GM18870 (cell line): ENCODE measurements around the gene DCDC2B.
"Not testable (repeated sequence)": the region's sequence is repeated elsewhere in the genome, so short reads cannot be mapped to it uniquely, and the experiment has no call there.

ENCODE experiments used
- ATAC-seq: cut with Tn5 transposase; IDR thresholded peaks from one replicate; pipeline ENCODE4 v1.9.1; 2021; ENCODE audit warnings: moderate library complexity; ENCODE audit not compliant: unreplicated experiment

The DCDC2B gene

DNA sequence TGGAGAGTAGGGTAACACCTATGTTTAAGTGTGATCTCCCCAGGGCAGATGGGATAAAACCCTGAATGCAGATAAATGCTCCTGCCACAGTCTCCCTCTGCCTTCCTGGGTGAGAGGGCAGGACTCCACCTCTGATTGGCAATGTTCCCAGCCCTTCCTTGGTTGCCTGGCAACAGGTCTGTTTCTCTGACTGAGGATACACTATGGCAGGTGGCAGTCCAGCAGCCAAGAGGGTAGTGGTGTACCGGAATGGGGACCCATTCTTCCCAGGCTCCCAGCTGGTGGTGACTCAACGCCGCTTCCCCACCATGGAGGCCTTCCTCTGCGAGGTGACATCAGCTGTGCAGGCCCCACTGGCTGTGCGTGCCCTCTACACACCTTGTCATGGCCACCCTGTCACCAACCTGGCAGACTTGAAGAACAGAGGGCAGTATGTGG is at the start of gene DCDC2B:
Gene DCDC2B (plus strand): TSS at position 199 of the 438 bp plus-strand sequence. CDS start 5 bp downstream, at position 204.
- no peak for ATAC-seq

DNA sequence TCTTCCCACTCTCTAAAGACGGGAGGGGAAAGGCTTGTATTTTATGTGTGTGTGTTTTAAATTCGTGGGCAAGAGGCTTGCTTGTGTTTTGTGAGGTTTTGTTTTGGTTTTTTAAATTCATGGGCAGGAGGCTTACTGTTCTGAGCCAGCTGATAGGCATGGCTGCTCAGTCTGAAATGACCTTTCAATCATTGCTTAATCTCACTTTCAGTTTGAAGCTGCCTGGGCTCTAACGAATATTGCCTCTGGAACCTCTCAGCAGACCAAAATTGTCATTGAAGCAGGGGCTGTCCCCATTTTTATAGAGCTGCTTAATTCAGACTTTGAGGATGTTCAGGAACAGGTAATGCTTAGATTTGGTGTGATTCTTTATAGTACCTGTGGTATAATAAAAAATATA is 49.7 kb upstream of the DCDC2B start:
- no peak for ATAC-seq

DNA sequence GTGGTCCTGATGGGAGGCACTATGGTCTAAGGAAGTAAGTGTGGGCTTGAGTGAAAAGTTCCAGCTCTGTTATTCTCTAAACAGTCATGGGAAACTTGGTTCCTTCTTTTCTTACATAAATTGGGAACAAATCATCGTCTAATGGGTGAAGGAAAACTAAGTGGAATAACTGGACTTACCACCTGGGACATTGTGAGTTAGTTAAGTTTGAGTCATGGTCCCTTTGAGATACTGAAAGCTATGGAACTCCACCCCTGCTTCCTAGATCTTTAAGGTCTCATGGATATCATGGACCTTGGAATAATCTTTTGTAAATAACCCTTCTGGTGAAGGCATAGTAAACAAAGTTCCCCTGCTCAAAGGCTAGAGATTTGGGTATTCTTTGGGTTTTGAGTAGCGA is 45.5 kb upstream of the DCDC2B start:
- ATAC-seq: no peak

DNA sequence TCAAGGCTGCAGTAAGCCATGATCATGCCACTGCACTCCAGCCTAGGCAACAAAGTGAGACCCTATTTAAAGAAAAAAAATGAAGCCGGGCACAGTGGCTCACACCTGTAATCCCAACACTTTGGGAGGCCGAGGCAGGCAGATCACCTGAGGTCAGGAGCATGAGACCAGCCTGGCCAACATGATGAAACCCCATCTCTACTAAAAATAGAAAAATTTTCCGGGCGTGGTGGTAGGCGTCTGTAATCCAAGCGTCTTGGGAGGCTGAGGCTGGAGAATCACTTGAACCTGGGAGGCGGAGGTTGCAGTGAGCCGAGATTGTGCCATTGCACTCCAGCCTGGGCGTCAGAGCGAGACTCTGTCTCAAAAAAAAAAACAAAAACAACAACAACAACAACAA is 43.3 kb upstream of the DCDC2B start:
- not testable (repeated sequence) for ATAC-seq

DNA sequence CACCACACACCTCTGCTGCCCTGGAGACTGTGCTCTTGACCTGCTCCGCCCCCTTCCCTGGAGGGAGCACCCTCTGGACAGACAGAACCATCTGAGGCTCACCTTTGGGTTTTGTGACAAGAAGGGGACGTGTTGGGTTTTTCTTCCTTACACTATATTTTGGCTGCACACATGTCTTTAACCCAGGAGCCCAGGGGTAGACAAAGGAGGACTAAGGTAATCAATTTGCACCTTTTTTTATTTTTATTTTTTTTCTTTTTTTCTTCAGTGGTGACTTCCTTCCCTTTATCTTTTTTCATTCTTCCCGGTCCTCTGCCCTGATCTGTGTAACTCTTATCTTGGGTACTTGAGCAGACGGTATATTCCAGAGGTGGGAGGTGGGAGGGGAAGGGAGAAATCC is 37.9 kb upstream of the DCDC2B start:
- no peak for ATAC-seq

DNA sequence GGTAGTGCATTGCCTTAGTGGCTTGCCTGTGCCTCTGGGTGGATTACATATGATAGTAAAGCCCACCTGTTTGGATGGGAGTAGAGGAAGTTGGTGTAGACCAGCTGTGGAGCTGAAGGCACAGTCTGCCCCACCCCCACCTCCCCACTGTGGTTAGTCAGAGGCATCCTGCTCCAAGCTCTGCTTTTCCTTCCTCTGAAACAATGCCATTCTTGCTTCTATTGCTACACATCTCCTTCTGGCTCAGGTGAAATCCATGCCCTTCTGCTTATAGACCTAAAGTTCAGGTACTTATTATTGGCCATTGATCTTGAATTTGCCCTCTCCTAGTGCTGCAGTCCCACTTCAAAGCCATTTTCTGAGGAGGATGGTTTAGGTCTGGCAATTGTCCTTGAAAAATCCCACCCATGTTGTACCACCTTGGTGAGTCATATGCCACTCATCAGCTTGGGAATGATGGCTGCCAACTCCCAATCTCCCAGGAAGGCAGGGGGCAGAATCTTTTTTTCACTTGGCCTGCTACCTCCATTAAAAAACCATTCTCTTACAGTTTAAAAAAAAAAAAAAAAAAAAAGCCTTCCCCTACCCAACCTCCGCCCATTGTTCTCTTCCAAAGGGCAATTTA is 36.2 kb upstream of the DCDC2B start:
- no peak for ATAC-seq

DNA sequence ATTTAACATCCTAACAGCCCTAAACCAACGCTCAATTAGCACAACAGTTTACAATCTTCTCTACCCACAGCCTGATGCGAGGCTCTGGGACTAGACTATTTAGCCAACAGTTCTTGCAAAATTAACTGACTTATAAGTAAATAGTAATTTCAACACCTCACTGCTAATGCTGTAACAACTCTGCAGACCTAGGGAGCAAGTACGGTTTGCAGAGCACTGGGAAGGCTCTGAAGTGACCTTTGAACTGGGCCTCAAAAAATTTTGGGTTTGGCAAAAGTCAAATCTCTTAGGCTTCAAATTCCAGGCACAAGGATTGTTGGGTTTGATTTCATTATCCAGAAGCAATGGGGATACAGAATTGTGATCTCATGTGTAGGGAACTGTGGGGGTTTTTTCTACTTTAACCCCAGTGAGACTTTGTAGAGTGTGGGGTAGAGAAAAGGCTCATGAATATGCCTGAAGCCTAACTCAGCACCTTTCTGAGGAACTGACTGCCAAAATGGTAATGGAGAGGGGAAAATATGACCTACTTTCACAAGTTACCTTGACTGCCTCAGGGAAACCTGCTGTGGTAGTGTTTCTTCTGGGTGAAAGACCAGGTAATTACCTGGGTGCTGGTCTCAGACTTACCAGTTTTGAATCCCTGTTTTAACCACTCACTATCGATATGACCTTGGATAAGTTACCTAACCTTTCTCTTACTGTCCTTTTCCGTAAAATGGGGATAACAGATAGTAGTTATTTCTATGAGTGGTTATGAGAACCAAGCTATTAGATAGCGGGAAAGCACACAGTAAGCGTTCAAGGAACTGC is 30.3 kb upstream of the DCDC2B start:
- no peak for ATAC-seq

DNA sequence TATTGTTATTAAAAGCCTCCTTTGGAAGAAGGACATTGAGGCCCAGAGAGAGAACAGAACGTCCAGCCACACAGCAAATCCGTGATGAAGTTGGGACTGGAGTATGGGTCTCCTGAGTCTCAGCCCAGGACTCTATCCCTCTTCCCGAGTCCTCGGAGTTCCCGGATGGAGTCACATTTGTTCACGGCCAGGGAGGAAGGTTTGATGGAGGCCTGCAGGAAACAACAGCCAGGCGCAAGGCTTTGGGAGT is 29.8 kb upstream of the DCDC2B start:
- no peak for ATAC-seq

DNA sequence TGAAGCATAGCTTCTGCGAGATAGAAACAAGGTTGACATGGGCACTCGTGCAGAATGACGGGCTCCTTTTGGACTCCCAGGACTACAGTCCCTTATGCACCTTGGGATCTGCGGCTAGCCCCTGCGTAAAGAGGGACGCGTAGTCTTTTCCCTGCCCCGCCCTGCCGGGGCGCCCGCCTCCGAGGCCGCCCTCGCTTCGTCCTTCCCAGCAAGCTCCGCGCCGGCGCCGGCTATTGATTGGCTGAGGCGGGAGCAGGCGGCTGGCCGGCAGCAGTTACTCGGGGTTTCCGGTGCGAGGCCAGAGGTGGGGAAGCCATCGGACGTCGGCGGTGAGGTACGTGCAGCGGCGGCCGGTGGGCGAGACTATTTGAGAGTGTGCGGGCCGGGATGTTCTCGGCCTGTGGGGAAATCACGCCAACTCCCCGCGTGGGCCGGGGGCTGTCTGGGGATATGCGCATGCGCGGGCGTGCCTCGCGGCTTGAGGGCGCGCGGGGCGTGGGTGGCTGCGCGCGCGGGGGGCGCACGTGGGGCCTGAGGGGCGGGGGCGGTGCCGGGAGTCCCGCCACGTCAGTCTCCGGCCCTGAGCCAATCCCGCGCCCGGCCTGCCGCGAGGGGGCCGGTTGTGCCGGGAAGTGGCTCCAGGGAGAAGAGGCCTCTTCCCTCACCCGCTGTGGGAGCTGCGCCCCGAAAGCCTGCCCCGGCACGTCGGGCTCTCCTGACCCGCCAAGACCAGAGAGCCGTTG is 29.3 kb upstream of the DCDC2B start, which contains the start of gene TXLNA:
Gene TXLNA (plus strand): TSS at position 233 of the 743 bp plus-strand sequence. CDS start 671 bp downstream, outside the sequence.
- ATAC-seq: peak; percentile 61

DNA sequence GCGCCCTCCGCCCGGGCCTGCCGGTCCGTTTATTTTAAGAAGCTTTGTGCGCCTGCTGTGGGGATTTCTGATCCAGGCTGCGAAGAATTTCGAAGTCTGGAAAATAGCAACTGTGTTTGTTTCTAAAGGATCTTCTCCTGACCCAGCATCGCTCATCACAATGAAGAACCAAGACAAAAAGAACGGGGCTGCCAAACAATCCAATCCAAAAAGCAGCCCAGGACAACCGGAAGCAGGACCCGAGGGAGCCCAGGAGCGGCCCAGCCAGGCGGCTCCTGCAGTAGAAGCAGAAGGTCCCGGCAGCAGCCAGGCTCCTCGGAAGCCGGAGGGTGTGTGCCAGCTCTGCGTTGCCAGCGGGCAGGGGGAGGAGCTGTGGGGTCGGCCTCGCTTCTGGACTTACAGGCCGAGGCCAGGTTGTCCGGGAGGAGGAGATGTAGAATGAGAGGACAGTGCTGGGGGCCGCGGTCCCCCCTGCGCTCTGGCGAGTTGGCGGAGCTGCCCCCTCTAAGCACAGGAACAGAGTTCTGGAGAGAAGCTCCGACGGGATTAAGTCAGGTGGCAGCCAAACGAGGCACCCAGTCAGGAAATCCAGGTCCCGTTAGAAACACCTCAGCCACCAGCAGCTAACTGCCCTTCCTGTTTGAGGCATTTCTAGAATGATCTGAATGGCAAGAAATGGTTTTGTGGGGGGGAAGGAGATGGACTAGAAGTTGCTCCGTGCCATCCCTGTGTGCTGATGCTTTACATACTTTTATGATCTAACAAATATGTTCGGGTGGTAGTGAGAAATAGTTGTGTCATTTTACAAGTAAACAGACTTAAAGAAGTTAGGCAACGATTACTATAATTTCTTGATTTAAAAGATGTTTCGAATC is 28.5 kb upstream of the DCDC2B start:
- ATAC-seq: no peak

DNA sequence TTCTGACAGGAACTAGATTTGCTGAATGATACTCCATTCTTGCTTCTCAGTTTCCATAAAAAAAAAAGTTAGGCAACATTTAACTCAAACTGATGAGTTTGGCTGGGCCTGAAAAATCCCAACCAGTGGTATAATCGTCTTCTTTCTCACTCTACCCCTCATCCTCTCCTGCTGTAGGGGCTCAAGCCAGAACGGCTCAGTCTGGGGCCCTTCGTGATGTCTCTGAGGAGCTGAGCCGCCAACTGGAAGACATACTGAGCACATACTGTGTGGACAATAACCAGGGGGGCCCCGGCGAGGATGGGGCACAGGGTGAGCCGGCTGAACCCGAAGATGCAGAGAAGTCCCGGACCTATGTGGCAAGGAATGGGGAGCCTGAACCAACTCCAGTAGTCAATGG is 27.8 kb upstream of the DCDC2B start:
- no peak for ATAC-seq

DNA sequence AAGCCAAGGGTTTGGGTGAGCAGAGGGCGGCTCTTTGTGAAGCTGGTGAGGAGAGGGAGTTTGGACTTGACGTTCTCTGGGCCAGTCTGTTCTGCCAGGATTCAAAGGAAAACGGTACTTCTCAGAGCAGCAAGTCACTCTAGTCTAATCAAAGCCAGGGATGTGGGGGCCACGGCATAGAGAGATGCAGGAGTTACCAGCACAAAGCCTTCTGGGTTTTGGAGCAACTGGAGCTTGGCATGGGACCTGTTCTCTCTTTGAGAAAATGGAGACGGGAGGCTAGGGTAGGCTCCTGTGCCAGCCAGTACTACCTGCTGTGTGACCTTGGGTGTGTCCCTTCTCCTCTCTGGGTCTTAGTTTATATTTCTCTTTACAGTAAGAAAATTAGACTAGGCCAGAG is 27.3 kb upstream of the DCDC2B start:
- ATAC-seq: no peak

DNA sequence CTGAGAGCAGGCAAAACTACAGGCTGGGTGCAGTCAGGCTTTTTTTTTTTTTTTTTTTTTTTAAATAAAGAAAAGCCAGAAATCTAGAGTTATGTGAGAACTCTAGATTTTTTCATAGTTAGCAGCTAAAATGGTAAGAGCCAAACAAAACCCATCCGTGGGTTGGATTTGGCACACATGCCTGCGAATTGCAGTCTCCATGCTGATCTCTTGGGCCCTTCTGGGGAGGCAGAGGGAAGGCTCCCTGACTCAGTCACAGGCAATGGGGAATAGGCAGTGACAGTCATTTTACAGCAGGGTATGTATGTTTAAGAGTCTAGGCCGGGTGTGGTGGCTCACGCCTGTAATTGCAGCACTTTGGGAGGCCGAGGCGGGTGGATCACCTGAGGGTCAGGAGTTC is 26.8 kb upstream of the DCDC2B start:
- no peak for ATAC-seq

DNA sequence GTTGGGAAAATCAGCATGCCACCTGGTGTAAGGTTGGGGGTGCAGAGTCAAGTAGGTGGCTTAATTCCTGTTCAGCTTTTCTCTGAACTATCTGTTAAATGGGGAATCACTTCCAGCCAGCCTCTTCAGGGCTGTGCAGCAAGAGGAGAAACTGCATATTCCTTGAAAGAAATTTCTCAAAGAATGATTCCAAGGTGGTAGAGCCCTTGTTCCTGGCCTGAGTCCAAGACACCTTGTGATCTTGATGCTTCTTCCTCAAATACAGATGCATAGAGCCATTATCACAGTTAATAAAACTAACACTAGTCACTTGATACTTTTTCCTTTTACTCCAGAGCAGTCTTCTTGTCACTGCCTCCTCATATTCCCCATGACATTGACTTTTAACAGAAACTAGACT is 24.2 kb upstream of the DCDC2B start:
- ATAC-seq: no peak

DNA sequence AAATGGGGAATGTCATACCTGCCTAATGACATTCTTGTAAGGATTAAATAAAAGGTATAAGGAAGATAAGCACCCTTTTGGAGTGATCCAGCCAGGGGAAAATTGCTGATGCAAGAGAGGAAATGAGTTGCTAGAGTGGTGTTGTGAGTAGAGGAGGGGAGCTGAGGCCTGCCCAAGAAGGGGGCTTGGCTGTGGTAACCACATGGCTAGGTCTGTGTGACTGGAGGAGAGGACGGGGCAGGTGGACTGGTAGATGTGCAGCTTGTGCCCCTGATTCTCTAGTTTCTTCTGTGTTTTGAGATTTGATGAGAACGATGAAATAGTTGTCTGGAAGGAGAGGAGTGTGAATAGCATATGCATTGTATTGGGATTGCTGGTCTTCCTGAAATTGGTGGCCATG is 22.8 kb upstream of the DCDC2B start:
- no peak for ATAC-seq

DNA sequence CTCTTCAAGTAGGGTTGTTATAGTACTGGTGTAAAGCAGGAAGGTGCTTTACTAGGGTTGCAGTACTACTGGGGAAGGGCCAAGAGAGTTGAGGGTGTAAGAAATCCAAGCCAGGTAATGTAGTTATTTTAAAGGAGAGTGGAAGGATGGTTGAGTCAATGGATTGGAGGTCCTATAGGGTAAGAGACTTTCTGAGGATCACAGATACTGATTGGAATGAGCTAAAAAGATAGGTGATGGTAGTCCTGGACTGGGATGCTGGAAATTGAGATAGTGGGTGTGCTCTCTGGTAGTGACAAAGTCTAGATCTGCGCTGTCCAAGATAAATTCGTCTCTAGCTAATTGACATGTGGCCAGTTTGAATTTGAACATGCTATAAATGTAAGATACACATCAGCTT is 22.4 kb upstream of the DCDC2B start:
- ATAC-seq: no peak

DNA sequence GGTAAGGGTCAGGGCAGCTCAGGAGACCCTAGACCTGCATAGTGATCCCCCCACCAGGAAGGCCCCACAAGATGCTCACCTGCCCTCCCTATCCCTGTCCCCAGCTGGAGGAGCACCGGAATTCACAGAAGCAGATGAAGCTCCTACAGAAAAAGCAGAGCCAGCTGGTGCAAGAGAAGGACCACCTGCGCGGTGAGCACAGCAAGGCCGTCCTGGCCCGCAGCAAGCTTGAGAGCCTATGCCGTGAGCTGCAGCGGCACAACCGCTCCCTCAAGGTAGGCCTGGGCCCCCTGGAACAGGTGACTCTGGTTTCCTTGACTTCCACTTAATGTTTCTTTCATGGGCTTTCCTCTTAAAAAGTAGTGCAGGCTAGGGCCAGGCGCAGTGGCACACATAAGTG is 21.0 kb upstream of the DCDC2B start:
- ATAC-seq: no peak

DNA sequence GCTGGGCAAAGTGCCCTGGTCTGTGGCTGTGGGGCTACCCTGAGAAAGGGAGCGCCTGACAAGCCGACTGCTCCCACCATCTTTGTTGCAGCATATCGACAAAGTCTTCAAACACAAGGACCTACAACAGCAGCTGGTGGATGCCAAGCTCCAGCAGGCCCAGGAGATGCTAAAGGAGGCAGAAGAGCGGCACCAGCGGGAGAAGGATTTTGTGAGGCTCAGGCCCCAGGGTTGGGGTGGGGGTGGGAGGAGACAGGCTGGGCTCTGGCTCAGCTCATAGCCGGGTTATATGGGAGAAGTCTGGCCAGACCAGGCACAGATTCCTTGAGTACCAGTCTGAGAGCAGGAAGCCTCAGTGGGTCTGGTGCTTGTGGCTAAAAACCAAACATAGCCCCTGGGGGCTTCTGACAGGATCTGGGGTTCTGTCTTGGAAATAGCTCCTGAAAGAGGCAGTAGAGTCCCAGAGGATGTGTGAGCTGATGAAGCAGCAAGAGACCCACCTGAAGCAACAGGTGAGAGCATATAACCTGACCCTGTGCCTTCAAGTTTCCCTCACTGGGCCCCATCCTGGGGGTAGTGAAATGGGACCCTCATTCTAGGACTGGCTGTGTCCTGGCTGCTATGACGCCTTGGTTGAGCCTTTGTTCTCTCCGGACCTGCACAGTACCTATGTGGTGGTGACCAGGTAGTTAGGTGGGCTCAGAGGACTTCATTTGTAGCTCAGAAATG is 16.5 kb upstream of the DCDC2B start:
- ATAC-seq: no peak

DNA sequence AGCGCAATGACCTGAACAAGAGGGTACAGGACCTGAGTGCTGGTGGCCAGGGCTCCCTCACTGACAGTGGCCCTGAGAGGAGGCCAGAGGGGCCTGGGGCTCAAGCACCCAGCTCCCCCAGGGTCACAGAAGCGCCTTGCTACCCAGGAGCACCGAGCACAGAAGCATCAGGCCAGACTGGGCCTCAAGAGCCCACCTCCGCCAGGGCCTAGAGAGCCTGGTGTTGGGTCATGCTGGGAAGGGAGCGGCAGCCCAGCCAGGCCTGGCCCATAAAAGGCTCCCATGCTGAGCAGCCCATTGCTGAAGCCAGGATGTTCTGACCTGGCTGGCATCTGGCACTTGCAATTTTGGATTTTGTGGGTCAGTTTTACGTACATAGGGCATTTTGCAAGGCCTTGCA is 13.9 kb upstream of the DCDC2B start:
- ATAC-seq: no peak

DNA sequence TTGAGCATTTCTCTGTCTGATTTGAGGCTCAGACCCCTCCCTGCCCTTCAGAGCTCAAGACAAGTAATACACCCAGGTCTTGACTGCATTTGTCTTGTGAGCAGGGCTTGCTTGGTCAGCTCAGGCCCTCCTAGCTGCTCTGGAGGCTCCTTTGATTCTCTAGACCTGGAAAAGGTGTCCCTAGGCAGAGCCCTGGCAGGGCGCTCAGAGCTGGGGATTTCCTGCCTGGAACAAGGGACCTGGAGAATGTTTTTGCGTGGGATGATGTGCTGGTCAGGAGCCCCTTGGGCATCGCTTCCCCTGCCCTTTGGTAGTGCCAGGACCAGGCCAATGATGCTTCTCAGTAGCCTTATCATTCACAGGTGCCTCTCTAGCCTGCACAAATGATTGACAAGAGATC is 13.4 kb upstream of the DCDC2B start:
- no peak for ATAC-seq
